Gastroesophageal sphincter (tissue), 4 donors: Measurements from ENCODE around the gene TMCO4. TPM values are rescaled to one million over a fixed set of nuclear protein-coding genes. Genes with fewer than 3 reads are reported as not detected.
A peak's percentile ranks its signal among the peaks of the same experiment; 100 is the strongest.
"Not testable (repeated sequence)": the region's sequence is repeated elsewhere in the genome, so short reads cannot be mapped to it uniquely, and the experiment has no call there.

Source experiments
- ATAC-seq: fragments of 150-250 bp; one replicate; pipeline ENCODE4 v1.9.1; 2016; ENCODE audit warnings: mild to moderate bottlenecking, moderate library complexity
- H3K27ac ChIP-seq, 4 donors: fragments of 200-600 bp; sonication (generic) in 3 of 4; 1 replicate in 3 of 4; 2 replicates in 1 of 4; pipeline ENCODE4 v1.5.1; 2016 to 2019
- H3K27me3 ChIP-seq: fragments of 200-600 bp; sonication (generic); one replicate; pipeline ENCODE4 v1.5.1; 2019
- H3K36me3 ChIP-seq, 2 donors: fragments of 200-600 bp; sonication (generic); one replicate each; pipeline ENCODE4 v1.5.1; 2019; ENCODE audit warnings: control low read depth in 1 of 2
- H3K4me1 ChIP-seq, 3 donors: fragments of 200-600 bp; sonication (generic); 1 replicate in 2 of 3; 2 replicates in 1 of 3; pipeline ENCODE4 v1.5.1; 2016 to 2019; ENCODE audit warnings: control low read depth in 2 of 3
- H3K4me3 ChIP-seq, 2 donors: fragments of 200-600 bp; sonication (generic); one replicate each; pipeline ENCODE4 v1.5.1; 2019; ENCODE audit warnings: mild to moderate bottlenecking in 1 of 2, moderate library complexity in 1 of 2
- H3K9me3 ChIP-seq, 3 donors: fragments of 200-600 bp; sonication (generic); one replicate each; pipeline ENCODE4 v1.5.1; 2017 to 2019; ENCODE audit warnings: control low read depth in 2 of 3
- EP300 ChIP-seq: sonication (generic); formaldehyde crosslinking; IDR thresholded peaks from one replicate; pipeline ENCODE4 v1.6.1; 2017; ENCODE audit warnings: antibody characterized with exemption, mild to moderate bottlenecking
- POLR2A ChIP-seq, 2 donors: fragments of 450-650 bp; IDR thresholded peaks; one replicate each; pipeline ENCODE4 v1.6.1; 2017; ENCODE audit warnings: antibody characterized with exemption in 2 of 2, mild to moderate bottlenecking in 2 of 2, moderate library complexity in 1 of 2
- POLR2AphosphoS5 ChIP-seq: sonication (generic); formaldehyde crosslinking; IDR thresholded peaks from one replicate; pipeline ENCODE4 v1.6.1; 2017; ENCODE audit warnings: antibody characterized with exemption
- WGBS, 2 donors: methylation state at CpG; one replicate each; pipeline ENCODE4 v1.1.5; 2018; ENCODE audit warnings: low coverage in 1 of 2; 5-methylcytosine and 5-hydroxymethylcytosine counted together
- total RNA-seq, 4 donors: library from RNA; depleted of rRNA; stranded (reverse); fragments of >200 nt; gene quantifications; one replicate each; pipeline ENCODE4 v1.1.0, GENCODE V29; 2016
- TF ChIP-seq, protein P1 (sequence below), 4 experiments: fragments of 200-600 bp in 2 of 4; fragments of 450-650 bp in 2 of 4; sonication (generic) in 1 of 4; IDR thresholded peaks; one replicate each; pipeline ENCODE4 v1.5.1; 2017 to 2019; ENCODE audit warnings: antibody characterized with exemption in 4 of 4, mild to moderate bottlenecking in 2 of 4, moderate library complexity in 2 of 4

Gene TMCO4
- total RNA-seq, 4 donors from 2014 or later, result 18.1 to 36.9 (median 24.5) TPM

DNA sequence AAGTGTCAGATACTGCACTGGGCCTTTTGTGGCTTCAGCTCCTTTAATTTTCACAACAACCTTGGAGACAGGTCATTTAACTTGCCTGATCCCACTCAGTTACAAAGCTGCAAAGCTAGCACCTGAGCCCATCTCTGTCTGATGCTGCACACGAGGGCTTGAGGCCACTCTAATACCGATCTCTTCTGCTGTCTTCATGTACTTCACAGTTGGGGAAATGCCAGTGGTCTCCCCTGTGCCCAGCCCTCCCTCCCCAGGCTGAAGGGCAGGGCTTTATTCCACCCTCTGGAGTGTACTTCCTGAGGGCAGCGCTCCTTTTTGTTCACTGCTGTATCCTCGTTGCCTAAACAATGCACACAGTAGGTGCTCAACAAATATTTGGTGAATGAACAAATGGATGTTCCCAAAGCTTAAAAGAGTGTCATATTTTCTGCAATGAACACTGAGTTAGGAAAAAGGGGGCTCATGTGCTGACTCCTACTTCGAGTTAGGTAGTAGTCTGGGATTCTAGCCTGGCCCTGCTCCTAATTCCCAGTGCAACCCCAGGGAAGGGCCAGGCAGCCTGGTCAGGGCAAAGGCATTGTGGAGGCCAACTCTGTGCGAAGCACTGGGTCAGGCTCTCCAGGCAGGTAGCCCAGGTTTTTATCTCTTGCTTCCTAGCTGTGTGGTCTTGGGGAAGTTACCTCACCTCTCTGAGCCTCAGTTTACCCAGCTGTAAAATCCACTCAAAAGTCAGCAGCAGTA, 1.1 kb downstream of the TMCO4 start:
- Histone ChIP-seq H3K36me3 (peaks cover 0 to 20% of the 10 kb centered on the region in 2 donors), H3K4me3 (peak overlapping the region in 1 of 2 donors; percentile 87), H3K4me1 (peaks cover 0 to 28% (median 11%) of the 10 kb centered on the region in 3 donors), H3K9me3 (no peaks in the 10 kb centered on the region), H3K27me3 (no peaks in the 10 kb centered on the region), H3K27ac (peak overlapping the region in 3 of 4 donors; percentile 86 to 91 (median 87))
- WGBS, 2 donors, result 71 to 83% methylated on average over 3 to 5 of the region's 6 CpGs
- TF ChIP-seq EP300 (no peak), POLR2AphosphoS5 (no peak), POLR2A (IDR thresholded peaks at IDR 0.05) (no peak)
- TF ChIP-seq, protein P1, sequence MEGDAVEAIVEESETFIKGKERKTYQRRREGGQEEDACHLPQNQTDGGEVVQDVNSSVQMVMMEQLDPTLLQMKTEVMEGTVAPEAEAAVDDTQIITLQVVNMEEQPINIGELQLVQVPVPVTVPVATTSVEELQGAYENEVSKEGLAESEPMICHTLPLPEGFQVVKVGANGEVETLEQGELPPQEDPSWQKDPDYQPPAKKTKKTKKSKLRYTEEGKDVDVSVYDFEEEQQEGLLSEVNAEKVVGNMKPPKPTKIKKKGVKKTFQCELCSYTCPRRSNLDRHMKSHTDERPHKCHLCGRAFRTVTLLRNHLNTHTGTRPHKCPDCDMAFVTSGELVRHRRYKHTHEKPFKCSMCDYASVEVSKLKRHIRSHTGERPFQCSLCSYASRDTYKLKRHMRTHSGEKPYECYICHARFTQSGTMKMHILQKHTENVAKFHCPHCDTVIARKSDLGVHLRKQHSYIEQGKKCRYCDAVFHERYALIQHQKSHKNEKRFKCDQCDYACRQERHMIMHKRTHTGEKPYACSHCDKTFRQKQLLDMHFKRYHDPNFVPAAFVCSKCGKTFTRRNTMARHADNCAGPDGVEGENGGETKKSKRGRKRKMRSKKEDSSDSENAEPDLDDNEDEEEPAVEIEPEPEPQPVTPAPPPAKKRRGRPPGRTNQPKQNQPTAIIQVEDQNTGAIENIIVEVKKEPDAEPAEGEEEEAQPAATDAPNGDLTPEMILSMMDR (IDR thresholded peaks at IDR 0.05), result no peak
- ATAC-seq, result no peak

DNA sequence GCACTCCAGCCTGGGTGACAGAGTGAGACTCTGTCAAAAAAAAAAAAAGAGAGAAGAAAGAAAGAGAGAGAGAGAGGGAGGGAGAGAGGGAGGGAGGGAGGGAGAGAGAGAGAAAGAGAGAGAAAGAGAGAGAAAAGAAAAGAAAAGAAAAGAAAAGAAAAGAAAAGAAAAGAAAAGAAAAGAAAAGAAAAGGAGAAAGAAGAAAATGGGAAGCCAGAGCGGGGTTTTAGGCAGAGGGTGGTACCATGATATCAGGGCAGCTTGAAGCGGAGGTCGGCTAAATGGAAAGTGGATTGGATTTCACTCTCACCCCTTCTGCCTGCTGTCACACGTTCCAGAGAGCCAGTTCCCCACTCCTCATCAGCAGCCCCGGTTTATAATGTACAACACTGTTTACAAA, 1.9 kb downstream of the TMCO4 start:
- H3K4me3 ChIP-seq, result no peak overlapping the region
- no peak for TF ChIP-seq POLR2A (IDR thresholded peaks at IDR 0.05)
- peak overlapping the region in 3 of 4 donors; percentile 86 to 91 (median 87) for H3K27ac ChIP-seq
- H3K36me3 ChIP-seq, result peaks cover 0 to 28% of the 10 kb centered on the region in 2 donors
- peaks cover 0 to 28% (median 11%) of the 10 kb centered on the region in 3 donors for H3K4me1 ChIP-seq
- no peak for ATAC-seq
- no peaks in the 10 kb centered on the region for H3K27me3 ChIP-seq
- WGBS, 2 donors, result 63 to 71% methylated on average over 5 of the region's 5 CpGs
- no peaks in the 10 kb centered on the region for H3K9me3 ChIP-seq

DNA sequence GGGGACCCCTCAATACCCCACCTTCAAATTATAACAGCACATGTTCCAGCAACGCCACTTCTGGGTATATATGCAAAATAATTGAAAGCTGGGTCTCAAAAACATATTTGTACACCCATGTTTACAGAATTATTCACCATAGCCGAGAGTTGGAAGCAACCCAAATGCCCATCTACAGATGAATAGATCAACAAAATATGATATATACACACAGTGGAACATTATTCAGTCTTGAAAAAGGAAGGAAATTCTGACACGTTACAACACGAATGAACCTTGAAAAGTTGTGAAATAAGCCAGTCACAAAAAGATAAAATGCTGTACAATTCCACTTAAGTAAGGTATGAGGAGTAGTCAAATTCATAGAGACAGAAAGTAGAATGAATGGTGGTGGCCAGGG, 5.1 kb downstream of the TMCO4 start:
- H3K36me3 ChIP-seq, result peaks cover 0 to 51% of the 10 kb centered on the region in 2 donors
- H3K27ac ChIP-seq, result no peak overlapping the region
- peaks cover 0 to 17% (median 6%) of the 10 kb centered on the region in 3 donors for H3K4me1 ChIP-seq
- no peaks in the 10 kb centered on the region for H3K27me3 ChIP-seq
- ATAC-seq, result no peak
- H3K4me3 ChIP-seq, result no peak overlapping the region
- no peak for TF ChIP-seq EP300
- TF ChIP-seq, protein P1 (IDR thresholded peaks at IDR 0.05), result no peak
- no peak for TF ChIP-seq POLR2A (IDR thresholded peaks at IDR 0.05)
- no peak for TF ChIP-seq POLR2AphosphoS5
- 72 to 81% methylated on average over 2 to 4 of the region's 4 CpGs for WGBS, 2 donors
- H3K9me3 ChIP-seq, result no peaks in the 10 kb centered on the region

DNA sequence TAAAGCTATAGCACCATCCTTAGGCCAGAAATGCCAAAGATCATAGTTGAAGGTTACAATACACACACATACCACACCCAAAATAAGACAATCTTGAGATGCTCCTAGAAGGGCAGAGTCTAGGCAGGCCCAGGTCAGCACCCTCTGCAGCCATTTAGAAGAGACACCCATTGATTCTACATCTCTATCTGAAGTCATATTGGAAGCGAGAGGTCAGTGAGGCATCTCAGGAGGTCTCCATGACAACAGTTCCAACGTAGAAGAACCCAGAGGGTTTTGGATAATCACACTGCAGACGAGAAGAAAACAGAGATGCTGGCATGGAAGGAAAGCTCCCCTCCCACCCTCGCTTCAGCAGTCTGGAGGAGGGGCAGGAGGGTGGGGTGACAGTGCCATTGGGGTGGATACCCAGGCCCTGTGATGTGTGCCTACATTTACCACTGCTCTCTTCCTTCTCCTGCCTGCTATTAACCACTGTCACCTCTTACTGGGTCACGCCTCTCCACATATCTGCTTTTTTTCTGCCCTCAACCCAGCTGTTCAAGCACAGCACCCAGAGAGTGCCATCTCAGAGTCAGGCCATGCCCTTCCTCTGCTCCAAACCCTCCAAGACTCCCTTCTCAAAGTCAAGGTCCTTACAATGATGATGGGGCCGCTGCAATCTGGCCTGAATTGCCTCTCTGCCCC, 6.2 kb downstream of the TMCO4 start:
- H3K4me3 ChIP-seq, result no peak overlapping the region
- H3K27me3 ChIP-seq, result no peaks in the 10 kb centered on the region
- no peak for ATAC-seq
- H3K27ac ChIP-seq, result no peak overlapping the region
- peaks cover 0 to 59% of the 10 kb centered on the region in 2 donors for H3K36me3 ChIP-seq
- no peak for TF ChIP-seq EP300
- TF ChIP-seq POLR2AphosphoS5, result no peak
- TF ChIP-seq, protein P1 (IDR thresholded peaks at IDR 0.05), result no peak
- no peak for TF ChIP-seq POLR2A (IDR thresholded peaks at IDR 0.05)
- H3K9me3 ChIP-seq, result no peaks in the 10 kb centered on the region
- H3K4me1 ChIP-seq, result peaks cover 0 to 7% (median 0%) of the 10 kb centered on the region in 3 donors
- 73 to 77% methylated on average over 3 to 6 of the region's 6 CpGs for WGBS, 2 donors

DNA sequence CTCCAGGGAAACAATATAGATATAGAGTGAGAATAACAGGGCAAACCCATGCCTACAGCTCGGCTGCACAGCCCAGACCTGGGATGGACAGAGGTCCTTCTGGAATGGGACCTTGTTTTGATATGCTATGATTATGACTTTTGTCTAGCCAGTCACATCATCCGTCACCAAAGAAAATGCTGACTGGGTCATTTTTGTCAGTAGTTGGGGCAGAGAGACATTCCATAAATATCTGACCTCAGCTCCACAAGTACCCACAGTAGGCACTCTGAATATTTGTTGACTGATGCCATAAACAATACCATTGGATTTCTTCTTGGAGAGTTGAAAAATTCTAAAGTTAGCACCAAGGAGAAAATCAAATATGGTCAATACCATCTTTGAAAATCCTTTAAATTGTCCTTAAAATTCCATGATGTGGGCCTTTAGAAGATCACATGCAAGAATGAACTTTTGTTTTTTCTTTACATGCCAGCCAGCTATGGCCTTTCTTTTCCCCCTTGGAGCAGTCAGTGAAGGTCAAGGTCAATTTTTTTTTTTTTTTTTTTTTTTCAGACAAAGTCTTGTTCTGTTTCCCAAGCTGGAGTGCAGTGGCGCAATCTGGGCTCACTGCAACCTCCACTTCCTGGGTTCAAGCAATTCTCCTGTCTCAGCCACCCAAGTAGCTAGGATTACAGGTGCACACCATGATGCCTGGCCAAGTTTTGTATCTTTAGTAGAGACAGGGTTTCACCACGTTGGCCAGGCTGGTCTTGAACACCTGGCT, 7.3 kb downstream of the TMCO4 start:
- peaks cover 0 to 70% of the 10 kb centered on the region in 2 donors for H3K36me3 ChIP-seq
- 82 to 90% methylated on average over 2 of the region's 4 CpGs for WGBS, 2 donors

DNA sequence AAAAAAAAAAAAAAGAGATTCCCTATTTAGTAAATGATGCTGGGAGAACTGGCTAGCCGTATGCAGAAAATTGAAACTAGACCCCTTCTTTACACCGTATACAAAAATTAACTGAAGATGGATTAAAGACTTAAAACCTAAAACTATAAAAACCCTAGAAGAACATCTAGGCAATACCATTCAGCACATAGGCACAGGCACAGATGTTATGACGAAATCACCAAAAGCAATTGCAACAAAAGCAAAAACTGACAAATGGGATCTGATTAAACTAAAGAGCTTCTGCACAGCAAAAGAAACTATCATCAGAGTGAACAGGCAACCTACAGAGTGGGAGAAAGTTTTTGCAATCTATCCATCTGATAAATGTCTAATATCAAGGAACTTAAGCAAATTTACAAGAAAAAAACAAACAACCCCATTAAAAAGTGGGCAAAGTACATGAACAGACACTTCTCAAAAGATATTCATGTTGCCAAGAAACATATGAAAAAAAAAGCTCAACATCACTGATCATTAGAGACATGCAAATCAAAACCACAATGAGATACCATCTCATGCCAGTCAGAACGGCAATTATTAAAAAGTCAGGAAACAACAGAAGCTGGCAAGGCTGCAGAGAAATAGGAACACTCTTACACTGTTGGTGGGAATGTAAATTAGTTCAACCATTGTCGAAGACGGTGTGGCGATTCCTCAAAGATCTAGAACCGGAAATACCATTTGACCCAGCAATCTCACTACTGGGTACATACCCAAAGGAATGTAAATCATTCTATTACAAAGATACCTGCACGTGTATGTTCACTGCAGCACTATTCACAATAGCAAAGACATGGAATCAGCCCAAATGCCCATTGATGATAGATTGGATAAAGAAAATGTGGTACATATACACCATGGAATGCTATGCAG, 9.4 kb downstream of the TMCO4 start:
- not testable (repeated sequence) for H3K4me1 ChIP-seq, H3K27ac ChIP-seq, H3K9me3 ChIP-seq, H3K4me3 ChIP-seq, H3K27me3 ChIP-seq, ATAC-seq
- 80 to 88% methylated on average over 8 of the region's 9 CpGs for WGBS, 2 donors
- H3K36me3 ChIP-seq, result peaks cover 0 to 77% of the 10 kb centered on the region in 2 donors

More for the DNA sequence above, 7.3 kb downstream of the TMCO4 start:
- H3K27ac ChIP-seq, result no peak overlapping the region
- H3K9me3 ChIP-seq, result no peaks in the 10 kb centered on the region
- no peaks in the 10 kb centered on the region for H3K27me3 ChIP-seq
- no peak for ATAC-seq
- no peaks in the 10 kb centered on the region for H3K4me1 ChIP-seq
- TF ChIP-seq EP300, result no peak
- TF ChIP-seq POLR2AphosphoS5, result no peak
- no peak for TF ChIP-seq POLR2A (IDR thresholded peaks at IDR 0.05)
- TF ChIP-seq, protein P1 (IDR thresholded peaks at IDR 0.05), result no peak
- H3K4me3 ChIP-seq, result no peak overlapping the region
